Measurements from ENCODE around the gene BMP2K. TPM values are rescaled to one million over a fixed set of nuclear protein-coding genes. Genes with fewer than 3 reads are reported as not detected.

BMP2K gene
- total RNA-seq, 1 donor from 2014 or later, result 45.6 TPM

DNA sequence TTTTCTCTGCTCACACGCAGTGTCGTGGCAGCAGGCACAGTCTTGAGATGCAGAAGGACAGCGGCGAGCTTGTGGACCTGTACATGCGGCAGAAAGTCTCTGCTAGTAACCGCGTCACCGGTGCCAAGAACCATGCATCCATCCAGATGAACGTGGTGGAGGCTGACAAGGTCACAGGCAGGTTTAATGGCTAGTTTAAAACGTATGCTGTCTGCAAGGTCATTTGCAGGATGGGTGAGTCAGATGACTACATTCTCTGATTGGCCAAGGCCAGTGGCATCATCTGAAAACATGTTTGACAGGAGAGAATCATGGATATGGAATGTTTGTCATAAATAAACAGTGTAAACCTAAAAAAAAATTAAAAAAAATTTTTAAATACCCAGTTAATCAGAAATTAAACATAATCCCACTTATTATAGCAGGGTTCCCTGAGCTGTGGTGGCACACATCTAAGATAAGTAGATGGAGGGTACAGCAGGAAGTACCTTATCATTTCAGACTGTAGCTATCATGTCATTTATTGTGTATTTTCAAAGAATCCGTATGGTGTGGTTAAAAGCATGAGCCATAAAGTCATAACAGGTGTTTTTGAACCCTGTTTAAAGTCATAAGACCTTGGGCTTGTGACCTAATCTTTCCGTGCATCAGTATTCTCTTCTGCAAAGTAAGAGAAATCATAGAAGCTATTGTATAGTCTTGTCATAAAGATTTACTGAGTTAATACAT lies 7.5 kb upstream of the BMP2K start:
- Histone ChIP-seq H3K27ac (no peak overlapping the region), H3K36me3 (no peaks in the 10 kb centered on the region), H3K4me3 (no peak overlapping the region), H3K4me1 (peaks cover 8% of the 10 kb centered on the region), H3K27me3 (no peaks in the 10 kb centered on the region), H3K9me3 (no peaks in the 10 kb centered on the region)
- intact Hi-C loops (cut with DNase I), result no loop called here
- ATAC-seq (no peak), DNase-seq (no peak)
- TF ChIP-seq, protein P1, sequence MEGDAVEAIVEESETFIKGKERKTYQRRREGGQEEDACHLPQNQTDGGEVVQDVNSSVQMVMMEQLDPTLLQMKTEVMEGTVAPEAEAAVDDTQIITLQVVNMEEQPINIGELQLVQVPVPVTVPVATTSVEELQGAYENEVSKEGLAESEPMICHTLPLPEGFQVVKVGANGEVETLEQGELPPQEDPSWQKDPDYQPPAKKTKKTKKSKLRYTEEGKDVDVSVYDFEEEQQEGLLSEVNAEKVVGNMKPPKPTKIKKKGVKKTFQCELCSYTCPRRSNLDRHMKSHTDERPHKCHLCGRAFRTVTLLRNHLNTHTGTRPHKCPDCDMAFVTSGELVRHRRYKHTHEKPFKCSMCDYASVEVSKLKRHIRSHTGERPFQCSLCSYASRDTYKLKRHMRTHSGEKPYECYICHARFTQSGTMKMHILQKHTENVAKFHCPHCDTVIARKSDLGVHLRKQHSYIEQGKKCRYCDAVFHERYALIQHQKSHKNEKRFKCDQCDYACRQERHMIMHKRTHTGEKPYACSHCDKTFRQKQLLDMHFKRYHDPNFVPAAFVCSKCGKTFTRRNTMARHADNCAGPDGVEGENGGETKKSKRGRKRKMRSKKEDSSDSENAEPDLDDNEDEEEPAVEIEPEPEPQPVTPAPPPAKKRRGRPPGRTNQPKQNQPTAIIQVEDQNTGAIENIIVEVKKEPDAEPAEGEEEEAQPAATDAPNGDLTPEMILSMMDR (IDR thresholded peaks at IDR 0.05), result no peak

DNA sequence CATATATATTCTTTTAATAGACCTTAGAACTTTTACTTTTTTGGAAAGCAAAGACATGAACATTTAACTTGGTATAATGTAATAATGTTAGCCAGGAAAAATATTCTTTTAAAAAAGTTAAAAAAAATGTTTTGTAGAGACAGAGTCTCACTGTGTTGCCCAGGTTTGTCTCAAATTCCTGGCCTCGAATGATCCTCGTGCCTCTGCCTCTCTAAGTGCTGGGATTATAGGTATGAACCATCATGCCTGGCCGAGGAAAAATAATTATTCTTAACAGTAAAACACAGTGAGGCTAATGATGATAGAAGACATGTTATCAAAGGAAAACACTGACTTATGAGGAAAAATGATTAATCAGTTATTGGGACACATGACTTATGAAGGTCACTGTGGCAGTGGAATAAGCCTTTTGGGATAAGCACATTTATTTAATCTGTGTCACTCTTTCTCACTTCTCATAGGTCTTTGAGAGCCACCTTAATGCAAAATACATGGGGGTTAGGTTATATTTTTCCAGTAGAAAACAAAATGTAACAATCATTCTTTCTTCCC lies 6.0 kb upstream of the BMP2K start:
- no peak for DNase-seq
- Histone ChIP-seq H3K4me3 (no peak overlapping the region), H3K36me3 (no peaks in the 10 kb centered on the region), H3K27ac (no peak overlapping the region), H3K4me1 (peaks cover 14% of the 10 kb centered on the region), H3K9me3 (no peaks in the 10 kb centered on the region), H3K27me3 (no peaks in the 10 kb centered on the region)
- ATAC-seq, result no peak
- TF ChIP-seq, protein P1 (IDR thresholded peaks at IDR 0.05), result no peak
- intact Hi-C loops (cut with DNase I), result no loop called here

DNA sequence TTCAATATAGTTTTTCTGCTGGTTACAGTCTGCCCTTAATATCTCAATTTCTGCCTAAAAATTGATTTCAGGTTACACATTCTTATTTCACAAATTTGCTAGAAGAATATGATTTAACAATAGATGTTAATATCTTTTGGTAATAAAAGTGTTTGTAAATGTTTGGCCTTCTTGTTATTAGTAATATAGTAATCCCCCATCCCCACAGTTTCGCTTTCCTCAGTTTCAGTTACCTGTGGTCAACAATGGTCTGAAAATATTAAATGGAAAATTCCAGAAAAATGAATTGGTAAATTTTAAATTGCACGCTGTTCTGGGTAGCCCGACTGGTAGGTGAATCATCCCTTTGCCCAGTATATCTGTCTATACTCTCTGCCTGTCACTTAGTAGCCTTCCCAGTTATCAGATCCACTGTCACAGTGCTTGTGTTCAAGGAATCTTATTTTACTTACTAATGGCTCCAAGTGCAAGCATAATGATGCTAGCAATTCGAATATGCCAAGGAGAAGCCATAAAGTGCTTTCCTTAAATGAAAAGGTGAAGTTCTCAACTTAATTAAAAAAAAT lies 3.5 kb upstream of the BMP2K start:
- DNase-seq (no peak), ATAC-seq (no peak)
- Histone ChIP-seq H3K27me3 (no peaks in the 10 kb centered on the region), H3K4me1 (peaks cover 11% of the 10 kb centered on the region), H3K4me3 (no peak overlapping the region), H3K27ac (no peak overlapping the region), H3K9me3 (no peaks in the 10 kb centered on the region), H3K36me3 (no peaks in the 10 kb centered on the region)
- intact Hi-C loops (cut with DNase I), result no loop called here
- TF ChIP-seq, protein P1 (IDR thresholded peaks at IDR 0.05), result no peak

DNA sequence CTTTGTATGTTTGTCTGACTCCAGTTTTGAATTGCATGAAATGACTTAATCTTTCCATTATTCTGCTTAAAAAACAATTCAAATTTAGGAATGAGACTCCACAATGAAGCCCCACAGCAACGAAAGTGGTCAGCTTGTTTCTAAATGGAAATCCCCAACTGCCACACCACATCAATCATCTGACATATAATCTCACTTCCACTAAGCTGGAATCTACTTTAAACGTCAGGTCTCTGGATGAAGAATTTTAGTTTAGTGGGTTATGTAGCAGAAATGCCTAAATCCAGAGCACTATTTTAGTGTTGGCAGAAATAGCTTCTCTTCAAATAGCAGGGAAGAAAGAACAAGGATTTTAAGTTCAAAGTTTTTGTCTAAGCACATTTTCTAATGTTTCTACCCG lies 1.7 kb upstream of the BMP2K start:
- TF ChIP-seq, protein P1 (IDR thresholded peaks at IDR 0.05), result no peak
- intact Hi-C loops (cut with DNase I), result no loop called here
- Histone ChIP-seq H3K4me3 (no peak overlapping the region), H3K36me3 (no peaks in the 10 kb centered on the region), H3K27me3 (no peaks in the 10 kb centered on the region), H3K27ac (peak overlapping the region; percentile 100), H3K9me3 (no peaks in the 10 kb centered on the region), H3K4me1 (peaks cover 28% of the 10 kb centered on the region)
- ATAC-seq (no peak), DNase-seq (no peak)

DNA sequence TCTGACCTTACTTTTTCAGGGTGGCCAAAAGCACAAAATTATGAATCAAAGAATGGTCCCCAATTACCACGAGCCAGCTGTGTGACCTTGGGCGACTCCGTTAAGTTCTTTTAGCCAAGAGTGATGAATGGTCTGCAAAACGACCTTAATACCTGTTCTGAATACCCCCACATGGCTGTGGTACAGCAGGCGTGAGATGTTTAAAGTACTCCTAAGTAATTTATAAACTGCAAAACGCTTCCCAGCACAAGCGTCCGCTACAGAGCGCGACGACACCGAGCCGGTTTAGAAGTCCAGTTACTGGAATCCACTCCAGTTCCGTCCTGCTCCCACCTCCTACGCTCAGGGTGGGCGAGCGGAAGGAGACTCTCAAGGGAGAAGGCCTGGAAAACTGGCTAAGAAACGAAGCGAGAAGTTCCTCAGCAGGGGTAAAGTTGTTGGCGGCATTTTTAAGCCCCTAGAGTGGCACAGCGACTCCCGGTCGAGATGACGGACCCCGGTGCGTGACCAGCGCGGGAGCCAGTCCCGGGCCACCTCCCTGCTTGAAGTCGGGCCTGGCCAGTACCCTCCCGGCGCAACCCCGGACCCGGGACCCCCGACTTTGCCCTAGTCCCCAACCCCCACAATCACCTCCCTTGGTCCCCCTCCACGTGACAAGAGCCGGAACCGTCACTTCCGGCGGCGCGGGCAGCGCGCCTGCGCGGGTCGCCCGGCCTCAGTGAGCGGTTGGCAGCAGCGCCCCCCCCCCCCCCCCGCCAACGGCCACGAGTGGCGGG lies 659 bp upstream of the BMP2K start:
- TF ChIP-seq, protein P1 (IDR thresholded peaks at IDR 0.05), result no peak
- Histone ChIP-seq H3K4me1 (peaks cover 30% of the 10 kb centered on the region), H3K36me3 (no peaks in the 10 kb centered on the region), H3K27ac (peak overlapping the region; percentile 100), H3K4me3 (peak overlapping the region; percentile 83), H3K9me3 (no peaks in the 10 kb centered on the region), H3K27me3 (no peaks in the 10 kb centered on the region)
- peak; percentile 92 for ATAC-seq
- peak; percentile 95 for DNase-seq
- intact Hi-C loops (cut with DNase I), result no loop called here
